Central memory CD8-positive, alpha-beta T cell (primary cell): Measurements from ENCODE around the gene FAM20C.
"Not testable (repeated sequence)": the region's sequence is repeated elsewhere in the genome, so short reads cannot be mapped to it uniquely, and the experiment has no call there.

Experiments
- ATAC-seq: fragments of 150-1000 bp; cut with Tn5 transposase; replicated peaks from 2 replicates; pipeline ENCODE4 v1.10.0; 2022; ENCODE audit warnings: mild to moderate bottlenecking, moderate FRiP score, moderate number of reproducible peaks; ENCODE audit not compliant: poor library complexity, severe bottlenecking; ENCODE audit errors: extremely low read depth
- DNase-seq, 2 donors: peaks; one replicate each; pipeline ENCODE4 v3.0.0; 2021; ENCODE audit warnings: low spot score in 2 of 2
- H3K27ac Mint-ChIP-seq: one replicate; pipeline ENCODE4 v1.8.0; 2022; ENCODE audit warnings: low read depth, mild to moderate bottlenecking, moderate library complexity, mixed read lengths
- H3K27me3 Mint-ChIP-seq: one replicate; pipeline ENCODE4 v1.8.0; 2022; ENCODE audit warnings: mixed read lengths
- H3K36me3 Mint-ChIP-seq: one replicate; pipeline ENCODE4 v1.8.0; 2022; ENCODE audit warnings: mild to moderate bottlenecking, moderate library complexity, mixed read lengths; ENCODE audit not compliant: insufficient read depth
- H3K4me1 Mint-ChIP-seq: one replicate; pipeline ENCODE4 v1.8.0; 2022; ENCODE audit warnings: mixed read lengths
- H3K4me3 Mint-ChIP-seq: one replicate; pipeline ENCODE4 v1.8.0; 2022; ENCODE audit warnings: mild to moderate bottlenecking, moderate library complexity, mixed read lengths
- H3K9me3 Mint-ChIP-seq: one replicate; pipeline ENCODE4 v1.8.0; 2022; ENCODE audit warnings: mixed read lengths

FAM20C gene

DNA sequence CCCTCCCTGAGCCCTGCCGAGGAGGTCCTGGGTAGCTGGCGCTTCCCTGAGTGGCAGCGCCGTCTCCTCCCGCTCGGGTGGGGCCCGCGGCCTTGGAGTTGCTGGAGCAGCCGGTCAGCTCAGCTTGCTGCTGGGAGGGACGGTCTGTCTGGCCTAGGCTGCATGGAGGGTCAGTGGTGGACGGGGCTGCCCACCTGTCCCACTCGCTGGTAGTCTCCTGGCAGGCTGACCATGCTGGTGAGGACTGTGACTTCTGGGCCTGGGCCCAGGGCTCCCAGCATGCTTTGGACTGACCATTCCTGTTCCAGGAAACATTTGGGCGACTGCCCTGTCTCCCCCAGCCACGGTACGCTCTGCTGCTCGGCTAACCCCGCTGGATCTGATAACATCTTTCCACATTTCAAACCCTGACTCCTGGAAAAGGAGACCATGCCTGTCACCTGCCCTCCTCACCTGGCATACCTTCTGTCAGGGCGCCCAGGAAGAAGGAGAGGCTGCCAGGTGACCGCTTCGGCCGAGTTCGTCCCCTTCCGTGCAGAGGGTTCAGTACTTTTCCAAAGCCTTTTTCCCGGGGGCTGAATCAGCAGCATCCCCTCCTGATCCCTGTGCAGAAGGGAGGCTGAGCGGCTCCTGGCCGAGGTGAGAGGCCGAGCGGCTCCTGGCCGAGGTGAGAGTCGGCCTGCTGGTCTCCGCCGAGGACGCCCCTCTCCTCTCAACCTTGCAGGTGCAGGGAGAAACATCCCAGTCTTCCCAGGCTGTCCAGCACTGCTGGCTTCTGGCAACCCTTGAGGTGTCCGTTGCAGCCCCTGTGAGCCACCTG lies 43.4 kb downstream of the FAM20C start:
- DNase-seq (no peak), ATAC-seq (no peak)
- Mint-ChIP-seq H3K27ac (no peak overlapping the region), H3K4me3 (no peak overlapping the region), H3K36me3 (no peaks in the 10 kb centered on the region), H3K27me3 (peaks cover 4% of the 10 kb centered on the region), H3K4me1 (peaks cover 2% of the 10 kb centered on the region), H3K9me3 (no peaks in the 10 kb centered on the region)

DNA sequence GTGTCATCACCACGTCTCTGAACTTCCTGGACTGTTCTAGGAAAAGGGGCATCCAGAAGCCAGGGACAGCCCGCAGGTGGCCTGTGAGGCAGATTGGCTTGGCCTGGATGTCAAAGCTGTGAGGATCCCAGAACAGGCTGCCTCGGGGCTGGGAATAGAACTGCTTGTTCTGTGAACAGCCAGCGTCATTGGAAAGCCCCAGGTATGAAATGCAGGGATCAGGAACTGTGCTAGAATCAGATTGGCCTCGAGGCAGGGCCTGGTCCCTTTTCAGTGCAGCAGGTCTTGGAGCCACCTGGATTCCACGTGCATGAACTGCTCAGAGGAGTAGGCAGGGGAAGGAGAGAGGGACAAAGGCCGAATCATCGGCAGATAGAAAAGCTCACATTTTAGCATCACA lies 44.6 kb downstream of the FAM20C start:
- DNase-seq: no peak
- Mint-ChIP-seq H3K27ac (no peak overlapping the region), H3K9me3 (no peaks in the 10 kb centered on the region), H3K4me1 (no peaks in the 10 kb centered on the region), H3K4me3 (no peak overlapping the region), H3K36me3 (no peaks in the 10 kb centered on the region), H3K27me3 (no peaks in the 10 kb centered on the region)
- ATAC-seq: no peak

DNA sequence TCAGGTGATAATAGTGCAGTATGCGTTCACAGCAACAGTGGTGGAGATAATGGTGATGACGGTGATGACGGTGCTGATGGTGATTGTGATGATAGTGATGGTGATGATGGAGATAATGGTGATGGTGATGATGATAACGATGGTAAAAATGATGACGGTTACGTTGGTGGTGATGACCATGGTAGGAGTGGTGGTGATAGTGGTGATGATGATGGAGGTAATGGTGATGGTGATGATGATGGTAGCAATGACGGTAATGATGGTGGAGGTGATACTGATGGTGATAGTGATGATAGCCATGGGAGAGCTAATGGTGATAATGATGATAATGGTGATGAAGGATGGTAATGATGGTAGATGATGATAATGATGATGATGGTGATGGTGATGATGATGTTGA lies 45.0 kb downstream of the FAM20C start:
- Mint-ChIP-seq H3K4me1 (no peaks in the 10 kb centered on the region), H3K36me3 (no peaks in the 10 kb centered on the region), H3K27ac (no peak overlapping the region), H3K27me3 (no peaks in the 10 kb centered on the region), H3K4me3 (no peak overlapping the region), H3K9me3 (no peaks in the 10 kb centered on the region)
- no peak for ATAC-seq
- no peak for DNase-seq

DNA sequence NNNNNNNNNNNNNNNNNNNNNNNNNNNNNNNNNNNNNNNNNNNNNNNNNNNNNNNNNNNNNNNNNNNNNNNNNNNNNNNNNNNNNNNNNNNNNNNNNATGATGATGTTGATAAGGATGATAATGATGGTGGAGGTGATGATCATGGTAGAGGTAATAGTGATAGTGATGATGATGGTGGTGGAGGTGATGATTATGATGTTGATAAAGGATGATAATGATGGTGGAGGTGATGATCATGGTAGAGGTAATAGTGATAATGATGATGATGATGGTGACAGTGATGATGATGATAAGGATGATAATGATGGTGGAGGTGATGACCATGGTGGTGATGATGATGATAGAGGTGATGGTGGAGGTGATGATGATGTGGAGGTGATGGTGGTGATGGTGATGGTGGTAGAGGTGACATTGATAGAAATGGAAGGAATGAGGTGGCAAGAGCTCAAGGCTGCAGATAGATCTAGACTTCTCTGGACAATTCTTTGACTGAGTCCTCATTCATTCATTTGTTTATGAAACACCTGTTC lies 47.8 kb downstream of the FAM20C start:
- H3K36me3 Mint-ChIP-seq: no peaks in the 10 kb centered on the region
- no peaks in the 10 kb centered on the region for H3K27me3 Mint-ChIP-seq
- H3K9me3 Mint-ChIP-seq: no peaks in the 10 kb centered on the region
- no peak overlapping the region for H3K4me3 Mint-ChIP-seq
- ATAC-seq: no peak
- DNase-seq: no peak
- no peak overlapping the region for H3K27ac Mint-ChIP-seq
- H3K4me1 Mint-ChIP-seq: no peaks in the 10 kb centered on the region

DNA sequence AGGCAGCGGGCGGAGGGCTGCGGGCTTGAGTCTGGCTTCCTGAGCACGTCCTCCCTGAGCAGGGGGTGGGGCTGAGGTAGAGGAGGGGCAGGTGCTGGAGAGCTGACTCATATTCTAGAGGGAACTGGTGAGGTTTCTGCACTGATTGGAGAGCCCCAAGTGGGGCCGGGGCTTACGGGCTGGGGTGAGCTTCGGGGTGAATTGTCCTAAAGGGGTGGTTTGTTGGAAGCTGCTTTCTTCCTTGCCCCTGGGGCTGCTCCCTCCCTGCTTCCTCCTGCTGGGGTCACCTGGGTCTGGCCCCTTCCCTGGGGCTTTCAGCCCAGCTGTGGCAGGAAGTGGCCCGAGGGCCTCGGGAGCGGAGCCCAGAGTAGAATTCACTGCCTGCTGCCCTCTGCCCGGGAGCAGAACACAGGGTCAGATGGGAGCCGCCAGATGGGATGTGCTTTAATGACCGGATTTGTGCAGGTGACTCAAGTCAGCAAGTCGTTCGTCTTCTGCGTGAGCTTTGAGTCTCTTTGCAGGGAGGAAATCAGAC lies 48.6 kb downstream of the FAM20C start:
- no peak for ATAC-seq
- no peaks in the 10 kb centered on the region for H3K4me1 Mint-ChIP-seq
- H3K27ac Mint-ChIP-seq: no peak overlapping the region
- H3K4me3 Mint-ChIP-seq: no peak overlapping the region
- H3K36me3 Mint-ChIP-seq: no peaks in the 10 kb centered on the region
- no peaks in the 10 kb centered on the region for H3K27me3 Mint-ChIP-seq
- no peak for DNase-seq
- no peaks in the 10 kb centered on the region for H3K9me3 Mint-ChIP-seq

DNA sequence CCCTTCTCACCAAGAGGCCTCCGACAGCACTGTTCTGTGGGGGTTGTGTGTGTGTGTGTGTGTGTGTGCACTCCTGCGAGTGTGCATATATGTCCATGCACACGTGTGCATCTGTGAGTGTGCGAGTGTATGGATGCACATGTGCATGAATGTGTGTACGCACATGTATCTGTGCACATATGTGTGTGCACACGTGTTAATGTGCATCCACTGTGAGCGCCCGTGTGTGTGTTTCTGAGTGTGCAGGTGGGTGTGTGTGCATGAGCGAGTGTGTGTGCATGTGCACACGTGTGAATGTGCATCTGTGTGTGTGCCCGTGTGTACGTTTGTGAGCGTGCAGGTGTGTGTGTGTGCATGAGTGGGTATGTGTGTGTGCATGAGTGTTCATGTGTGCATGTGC lies 49.1 kb downstream of the FAM20C start:
- no peak overlapping the region for H3K4me3 Mint-ChIP-seq
- no peak overlapping the region for H3K27ac Mint-ChIP-seq
- no peaks in the 10 kb centered on the region for H3K36me3 Mint-ChIP-seq
- ATAC-seq (no peak), DNase-seq (no peak)
- no peaks in the 10 kb centered on the region for H3K9me3 Mint-ChIP-seq
- H3K4me1 Mint-ChIP-seq: no peaks in the 10 kb centered on the region
- peaks cover 3% of the 10 kb centered on the region for H3K27me3 Mint-ChIP-seq

DNA sequence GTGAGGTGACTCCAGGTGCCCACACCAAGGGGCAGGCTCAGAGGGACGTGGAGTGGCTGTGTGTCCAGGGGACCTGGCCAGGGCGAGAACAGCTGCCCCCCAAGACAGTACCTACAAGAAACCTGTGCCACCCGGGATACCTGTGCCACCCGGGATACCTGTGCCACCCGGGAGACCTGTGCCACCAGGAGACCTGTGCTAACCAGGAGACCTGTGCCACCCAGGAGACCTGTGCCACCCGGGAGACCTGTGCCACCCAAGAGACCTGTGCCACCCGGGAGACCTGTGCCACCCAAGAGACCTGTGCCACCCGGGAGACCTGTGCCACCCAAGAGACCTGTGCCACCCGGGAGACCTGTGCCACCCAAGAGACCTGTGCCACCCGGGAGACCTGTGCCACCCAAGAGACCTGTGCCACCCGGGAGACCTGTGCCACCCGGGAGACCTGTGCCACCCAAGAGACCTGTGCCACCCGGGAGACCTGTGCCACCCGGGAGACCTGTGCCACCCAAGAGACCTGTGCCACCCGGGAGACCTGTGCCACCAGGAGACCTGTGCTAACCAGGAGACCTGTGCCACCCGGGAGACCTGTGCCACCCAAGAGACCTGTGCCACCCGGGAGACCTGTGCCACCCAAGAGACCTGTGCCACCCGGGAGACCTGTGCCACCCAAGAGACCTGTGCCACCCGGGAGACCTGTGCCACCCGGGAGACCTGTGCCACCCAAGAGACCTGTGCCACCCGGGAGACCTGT lies 50.6 kb downstream of the FAM20C start:
- DNase-seq, H3K9me3 Mint-ChIP-seq, H3K36me3 Mint-ChIP-seq, H3K4me1 Mint-ChIP-seq, H3K27me3 Mint-ChIP-seq, H3K27ac Mint-ChIP-seq, ATAC-seq, H3K4me3 Mint-ChIP-seq: not testable (repeated sequence)

DNA sequence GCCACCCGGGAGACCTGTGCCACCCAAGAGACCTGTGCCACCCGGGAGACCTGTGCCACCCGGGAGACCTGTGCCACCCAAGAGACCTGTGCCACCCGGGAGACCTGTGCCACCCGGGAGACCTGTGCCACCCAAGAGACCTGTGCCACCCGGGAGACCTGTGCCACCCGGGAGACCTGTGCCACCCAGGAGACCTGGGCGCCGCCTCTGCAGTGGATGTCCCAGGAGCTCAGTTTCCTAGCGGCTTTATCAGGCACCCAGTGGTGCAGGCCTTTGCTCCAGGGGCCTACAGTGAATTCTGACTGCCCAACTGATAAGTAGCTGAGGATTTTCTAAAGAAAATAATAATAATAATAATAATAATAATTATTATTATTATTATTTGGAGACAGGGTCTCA lies 51.2 kb downstream of the FAM20C start:
- not testable (repeated sequence) for H3K27me3 Mint-ChIP-seq, ATAC-seq, H3K9me3 Mint-ChIP-seq, H3K27ac Mint-ChIP-seq, DNase-seq, H3K36me3 Mint-ChIP-seq, H3K4me3 Mint-ChIP-seq, H3K4me1 Mint-ChIP-seq

DNA sequence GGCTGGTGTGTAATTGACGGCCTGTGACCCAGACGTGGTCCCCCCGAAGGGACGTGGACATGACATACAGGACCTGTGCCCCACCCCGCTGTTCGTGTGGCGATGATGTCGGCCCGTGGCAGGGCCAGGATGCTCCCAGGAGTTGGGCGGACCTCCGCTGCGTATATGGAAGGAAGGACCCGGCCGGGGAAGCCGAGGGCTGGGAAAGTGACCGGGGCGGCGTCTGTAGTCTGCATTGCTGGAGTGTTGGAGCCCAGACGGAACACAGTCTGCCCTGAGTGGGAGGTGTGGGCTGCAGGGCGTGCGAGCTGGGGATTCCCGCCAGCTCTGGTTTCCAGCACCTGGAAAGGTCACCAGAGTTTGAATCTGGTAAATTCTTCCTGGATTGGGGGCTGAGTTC lies 52.6 kb downstream of the FAM20C start:
- no peak overlapping the region for H3K4me3 Mint-ChIP-seq
- no peaks in the 10 kb centered on the region for H3K36me3 Mint-ChIP-seq
- H3K9me3 Mint-ChIP-seq: no peaks in the 10 kb centered on the region
- peaks cover 6% of the 10 kb centered on the region for H3K27me3 Mint-ChIP-seq
- no peak overlapping the region for H3K27ac Mint-ChIP-seq
- H3K4me1 Mint-ChIP-seq: no peaks in the 10 kb centered on the region
- ATAC-seq (no peak), DNase-seq (no peak)

DNA sequence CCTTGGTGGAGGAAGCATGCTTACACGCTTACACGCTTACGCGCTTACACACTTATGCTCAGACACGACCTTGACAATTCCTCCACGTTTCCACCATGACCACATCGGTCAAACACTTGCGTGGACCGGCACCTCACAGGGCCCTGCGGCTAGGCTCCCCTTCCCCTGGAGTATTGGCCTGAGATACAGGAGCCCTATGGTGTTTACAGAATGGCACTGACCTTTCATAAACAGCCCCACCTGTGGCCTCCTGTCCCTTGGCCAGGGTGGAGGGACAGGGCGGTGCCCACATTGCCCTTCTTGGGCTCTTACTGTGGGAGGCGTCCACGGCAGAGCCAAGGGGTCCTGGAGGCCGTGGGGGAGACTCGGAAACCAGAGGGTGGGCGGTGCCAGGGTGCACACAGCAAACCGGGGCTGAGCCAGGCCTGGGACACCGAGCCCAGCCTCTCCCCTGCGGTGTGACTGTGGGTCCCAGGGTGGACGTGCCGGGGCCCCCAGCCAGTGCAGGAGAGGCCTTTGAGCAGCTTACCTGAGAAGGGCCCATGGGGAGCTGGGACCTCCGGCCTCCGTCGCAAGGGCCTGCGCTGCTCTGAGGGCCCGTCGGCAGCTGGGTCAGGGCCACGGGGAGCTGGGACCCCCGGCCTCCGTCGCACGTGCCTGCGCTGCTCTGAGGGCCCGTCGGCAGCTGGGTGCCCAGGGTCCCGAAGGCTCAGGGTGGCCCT lies 53.4 kb downstream of the FAM20C start:
- no peaks in the 10 kb centered on the region for H3K36me3 Mint-ChIP-seq
- no peaks in the 10 kb centered on the region for H3K4me1 Mint-ChIP-seq
- no peak overlapping the region for H3K4me3 Mint-ChIP-seq
- no peak for ATAC-seq
- peaks cover 6% of the 10 kb centered on the region for H3K27me3 Mint-ChIP-seq
- H3K9me3 Mint-ChIP-seq: no peaks in the 10 kb centered on the region
- DNase-seq: no peak
- H3K27ac Mint-ChIP-seq: no peak overlapping the region

DNA sequence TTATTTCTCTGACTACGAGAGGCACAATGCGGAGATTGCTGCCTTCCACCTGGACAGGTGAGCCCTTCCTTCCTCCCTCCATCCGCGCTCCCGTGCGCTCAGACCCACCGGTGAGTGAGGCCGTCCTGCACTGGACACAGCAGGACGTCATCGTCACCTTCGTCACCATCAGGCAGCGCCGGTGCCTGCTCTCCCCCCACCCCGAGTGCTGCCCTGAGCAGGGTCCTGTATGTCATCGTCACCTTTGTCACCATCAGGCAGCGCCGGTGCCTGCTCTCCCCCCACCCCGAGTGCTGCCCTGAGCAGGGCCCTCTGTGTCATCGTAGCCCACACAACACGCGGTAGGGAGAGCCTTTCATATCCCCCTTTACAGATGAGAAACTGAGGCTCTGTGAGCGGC lies 54.1 kb downstream of the FAM20C start:
- Mint-ChIP-seq H3K27me3 (peaks cover 6% of the 10 kb centered on the region), H3K36me3 (no peaks in the 10 kb centered on the region), H3K27ac (no peak overlapping the region), H3K9me3 (no peaks in the 10 kb centered on the region), H3K4me3 (no peak overlapping the region), H3K4me1 (no peaks in the 10 kb centered on the region)
- DNase-seq: no peak
- no peak for ATAC-seq

DNA sequence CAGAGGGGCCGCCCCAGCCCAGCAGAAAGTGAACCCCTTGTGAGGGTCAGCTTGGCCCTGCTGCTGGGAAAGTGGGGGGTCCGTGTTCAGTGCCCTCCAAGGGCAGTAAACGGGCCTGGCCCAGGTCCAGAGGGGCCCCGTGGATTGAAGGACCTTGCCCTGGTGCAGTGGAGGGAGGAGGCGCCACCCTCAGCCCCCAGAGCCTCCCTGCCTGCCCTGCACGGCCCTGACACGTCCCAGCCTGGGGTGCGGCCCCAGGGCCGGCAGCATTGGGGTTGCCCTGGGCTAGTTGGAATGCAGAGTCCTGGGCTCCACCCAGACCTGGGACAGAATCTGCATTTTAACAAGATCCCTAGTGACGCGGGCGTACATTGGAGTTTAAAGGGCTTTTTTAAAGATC lies 54.8 kb downstream of the FAM20C start:
- Mint-ChIP-seq H3K9me3 (no peaks in the 10 kb centered on the region), H3K36me3 (no peaks in the 10 kb centered on the region), H3K27ac (no peak overlapping the region), H3K27me3 (peaks cover 6% of the 10 kb centered on the region), H3K4me1 (no peaks in the 10 kb centered on the region), H3K4me3 (no peak overlapping the region)
- DNase-seq: no peak
- ATAC-seq: no peak
